GM21786 (cell line): ENCODE measurements around the gene DAZAP1.

ENCODE experiments used
- ATAC-seq: cut with Tn5 transposase; IDR thresholded peaks from one replicate; pipeline ENCODE4 v1.9.1; 2021; ENCODE audit not compliant: unreplicated experiment

DAZAP1 gene

DNA sequence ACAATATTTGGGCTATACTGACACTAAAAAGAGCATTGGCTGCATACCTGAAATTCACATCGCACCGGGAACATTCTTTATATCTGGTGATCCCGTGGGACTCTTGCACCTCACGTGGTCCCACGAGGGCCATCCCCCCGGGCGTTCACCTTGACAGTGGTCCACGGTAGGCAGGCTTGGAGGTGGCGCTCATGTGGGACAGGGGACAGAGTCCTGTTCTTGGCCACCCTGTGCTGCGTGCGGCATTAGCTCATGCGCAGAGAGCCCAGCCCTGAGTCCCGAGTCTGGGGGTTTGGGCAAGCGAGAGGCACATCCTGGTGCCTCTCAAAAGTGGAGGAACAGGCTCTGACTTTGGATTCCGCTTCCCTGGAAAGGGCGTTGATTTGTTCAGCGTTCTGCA lies 13.5 kb upstream of the DAZAP1 start:
- no peak for ATAC-seq

DNA sequence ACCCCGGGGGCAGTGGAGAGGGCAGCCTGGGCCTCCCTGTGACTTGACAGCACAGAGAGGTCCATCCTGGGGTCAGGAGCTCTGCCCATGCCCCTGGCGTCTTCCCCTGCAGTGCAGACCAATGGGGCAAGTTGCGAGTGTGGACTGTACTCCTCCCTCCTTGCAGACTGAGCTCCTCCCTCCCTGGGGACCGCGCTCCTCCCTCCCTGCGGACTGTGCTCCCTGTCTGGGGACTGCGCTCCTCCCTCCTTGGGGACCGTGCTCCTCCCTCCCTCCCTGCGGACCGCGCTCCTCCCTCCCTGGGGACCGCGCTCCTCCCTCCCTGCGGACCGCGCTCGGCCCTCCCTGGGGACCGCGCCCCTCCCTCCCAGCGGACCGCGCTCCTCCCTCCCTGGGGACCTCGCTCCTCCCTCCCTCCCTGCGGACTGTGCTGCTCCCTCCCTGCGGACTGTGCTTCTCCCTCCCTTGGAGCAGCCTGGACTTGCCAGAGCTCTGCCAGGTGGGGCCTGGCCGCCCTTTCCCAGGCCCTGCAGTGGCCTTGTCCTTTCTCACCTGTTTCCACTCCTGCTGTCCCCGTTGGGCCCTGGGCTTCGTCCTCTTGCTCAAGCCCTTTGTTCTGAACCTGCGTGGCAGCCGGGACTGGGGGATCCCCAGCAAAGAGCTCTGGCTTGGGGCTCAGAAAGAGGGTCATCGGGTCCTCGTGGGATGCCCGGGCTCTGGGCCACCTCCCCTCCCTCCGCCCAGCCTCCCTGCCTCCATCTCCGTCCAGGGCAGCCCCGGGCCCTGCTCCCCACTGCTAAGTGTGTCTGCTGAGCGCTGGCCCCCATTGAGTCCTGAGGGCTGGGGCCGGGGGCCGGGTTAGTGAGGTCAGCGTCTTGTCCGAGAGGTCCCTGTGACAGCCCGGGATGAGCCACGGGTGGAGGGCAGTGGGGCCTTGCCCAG lies 12.9 kb upstream of the DAZAP1 start:
- ATAC-seq: no peak

DNA sequence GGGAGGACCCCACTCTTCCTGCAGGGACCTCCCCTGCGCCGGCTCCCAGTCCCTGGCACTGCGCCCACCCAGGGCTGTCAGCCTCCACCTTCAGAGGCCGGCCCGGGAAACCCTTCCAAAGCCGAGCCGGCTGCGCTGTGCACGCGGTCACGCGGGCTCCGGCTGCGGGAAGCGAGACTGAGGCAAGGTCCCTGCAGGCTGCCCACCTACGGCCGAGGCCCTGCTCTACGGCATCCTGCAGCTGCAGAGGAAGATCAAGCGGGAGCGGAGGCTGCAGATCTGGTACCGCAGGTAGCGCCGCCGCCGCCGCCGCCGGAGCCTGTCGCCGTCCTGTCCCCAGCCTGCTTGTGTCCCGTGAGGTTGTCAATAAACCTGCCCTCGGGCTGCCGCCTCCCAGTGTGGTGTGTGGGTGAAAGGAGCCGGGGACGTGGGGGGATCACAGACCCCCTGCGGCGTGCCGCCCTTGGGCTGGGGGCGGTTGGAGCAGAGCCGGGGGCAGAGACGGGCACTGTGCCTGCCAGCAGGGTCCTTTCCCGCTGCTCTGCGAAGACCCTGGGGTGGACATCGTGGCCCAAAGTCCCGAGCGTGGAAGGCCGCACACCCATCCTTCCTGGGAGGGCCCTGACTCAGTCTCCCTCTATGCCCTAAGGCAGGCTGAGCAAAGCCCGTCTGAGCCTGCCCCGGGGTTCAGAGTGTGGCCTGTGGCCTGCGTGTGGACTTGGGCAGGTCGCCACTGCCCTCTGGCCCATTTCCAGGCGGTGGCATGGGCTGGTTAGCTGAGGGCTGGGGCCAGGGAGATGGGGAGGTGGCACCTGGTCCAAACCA lies 12.0 kb upstream of the DAZAP1 start:
- ATAC-seq: no peak

DNA sequence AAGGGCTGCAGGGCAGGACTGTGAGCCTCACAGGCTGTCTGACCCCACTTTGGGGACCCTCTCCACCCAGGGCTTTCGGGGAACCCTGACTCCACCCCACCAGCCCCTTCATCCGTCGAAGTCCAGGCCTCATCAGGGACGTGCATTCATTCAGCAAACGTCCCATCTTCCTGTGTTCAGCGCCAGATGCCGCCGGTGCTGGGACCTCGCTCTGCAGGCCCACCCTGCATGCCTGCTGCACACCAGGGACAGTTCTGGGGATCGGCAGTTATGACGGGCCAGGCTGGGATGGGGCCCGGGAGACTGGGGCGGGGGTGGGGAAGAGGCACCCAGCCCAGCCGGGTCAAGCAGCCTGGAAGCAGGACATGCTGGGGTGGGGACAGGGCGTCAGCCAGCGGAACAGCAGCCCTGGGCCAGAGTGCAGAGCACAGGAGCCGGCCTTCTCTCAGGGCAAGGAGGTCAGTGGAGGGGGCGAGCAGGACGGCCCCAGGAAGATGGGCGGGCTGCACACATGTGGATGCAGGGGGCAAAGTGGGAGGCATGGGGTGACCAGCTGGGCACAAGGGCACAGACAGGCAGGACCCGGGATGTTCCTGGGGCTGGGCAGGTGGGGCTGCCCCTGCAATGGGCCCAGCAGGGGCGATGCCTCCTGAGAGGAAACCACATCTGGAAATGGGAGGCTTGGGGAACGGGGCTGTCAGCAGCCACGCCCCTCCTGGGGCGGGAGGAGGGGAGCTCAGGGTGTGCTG lies 11.2 kb upstream of the DAZAP1 start:
- ATAC-seq: no peak

DNA sequence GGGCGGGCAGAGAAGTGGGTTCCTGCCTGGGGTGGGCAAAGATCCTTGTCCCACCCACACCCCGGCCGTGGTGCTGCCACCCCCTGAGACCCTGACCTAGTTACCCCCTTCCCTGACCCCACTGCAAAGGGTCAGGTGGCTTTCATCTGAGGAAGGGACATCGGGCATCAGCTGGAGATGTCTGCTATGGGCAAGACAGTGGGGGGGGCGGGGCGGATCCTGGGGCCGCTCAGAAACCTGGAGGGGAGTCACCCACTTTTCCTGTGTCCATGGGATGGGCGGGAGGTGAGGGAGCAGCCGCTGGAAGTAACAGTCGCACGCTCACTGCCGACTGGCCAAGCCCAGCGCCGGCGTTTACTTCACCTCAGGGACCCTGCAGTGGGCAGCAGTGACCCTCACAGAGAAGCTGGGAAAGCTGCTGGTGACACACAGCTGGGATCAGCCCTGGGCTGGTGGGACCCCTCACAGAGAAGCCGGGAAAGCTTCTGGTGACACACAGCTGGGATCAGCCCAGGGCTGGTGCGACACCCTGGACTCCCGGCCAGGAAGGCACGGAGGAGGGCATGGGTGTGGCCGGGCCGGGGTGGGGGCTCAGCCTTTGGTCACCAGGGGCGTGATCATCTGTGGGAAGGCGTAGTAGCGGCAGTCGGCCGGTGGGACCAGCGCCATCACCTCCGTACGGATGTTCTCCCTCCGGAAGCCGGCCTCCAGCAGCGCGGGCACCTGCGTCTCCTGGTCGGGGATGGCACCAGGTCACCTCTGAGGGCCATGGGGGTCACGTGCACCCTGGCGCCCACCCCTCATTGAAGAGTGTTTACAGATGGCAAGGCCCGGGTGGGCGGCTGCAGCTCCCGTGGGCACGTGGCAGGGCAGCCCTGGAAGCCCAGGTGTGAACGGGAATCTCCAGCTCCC lies 10.4 kb upstream of the DAZAP1 start:
- no peak for ATAC-seq

DNA sequence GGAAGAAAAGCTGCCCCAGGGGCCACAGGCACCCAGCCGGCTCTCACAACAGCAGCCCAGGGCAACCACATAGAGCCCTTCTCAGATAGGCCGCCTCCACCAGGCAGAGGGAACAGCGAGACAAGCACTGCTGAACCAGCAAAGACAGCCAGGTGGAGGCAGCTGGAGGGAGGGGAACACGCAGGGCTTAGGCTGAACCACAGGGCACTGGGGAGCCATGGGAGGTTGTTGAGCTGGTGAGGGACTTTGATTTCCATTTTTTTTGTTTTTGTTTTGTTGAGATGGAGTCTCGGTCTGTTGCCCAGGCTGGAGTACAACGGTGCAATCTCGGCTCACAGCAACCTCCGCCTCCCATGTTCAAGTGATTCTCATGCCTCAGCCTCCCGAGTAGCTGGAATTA lies 9.5 kb upstream of the DAZAP1 start:
- ATAC-seq: no peak

DNA sequence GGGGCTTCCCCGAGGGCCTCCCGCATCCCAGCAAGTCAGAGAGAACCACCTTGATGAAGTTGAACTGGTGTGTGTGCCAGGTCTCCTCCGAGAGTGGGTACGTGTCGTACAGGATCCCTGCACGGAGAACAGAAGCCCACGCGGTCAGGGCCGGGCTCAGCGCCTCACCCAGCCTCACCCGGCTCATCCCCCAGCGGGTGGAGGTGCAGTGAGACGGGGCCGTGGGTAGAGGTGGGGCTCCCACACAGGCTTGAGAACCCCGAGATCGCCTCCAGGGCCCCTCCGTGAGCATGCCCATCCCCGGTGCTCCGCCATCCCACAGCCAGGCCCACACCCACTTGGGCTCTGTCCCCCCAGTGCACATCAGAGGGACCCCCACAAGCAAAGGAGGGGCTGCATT lies 8.3 kb upstream of the DAZAP1 start:
- ATAC-seq: no peak

DNA sequence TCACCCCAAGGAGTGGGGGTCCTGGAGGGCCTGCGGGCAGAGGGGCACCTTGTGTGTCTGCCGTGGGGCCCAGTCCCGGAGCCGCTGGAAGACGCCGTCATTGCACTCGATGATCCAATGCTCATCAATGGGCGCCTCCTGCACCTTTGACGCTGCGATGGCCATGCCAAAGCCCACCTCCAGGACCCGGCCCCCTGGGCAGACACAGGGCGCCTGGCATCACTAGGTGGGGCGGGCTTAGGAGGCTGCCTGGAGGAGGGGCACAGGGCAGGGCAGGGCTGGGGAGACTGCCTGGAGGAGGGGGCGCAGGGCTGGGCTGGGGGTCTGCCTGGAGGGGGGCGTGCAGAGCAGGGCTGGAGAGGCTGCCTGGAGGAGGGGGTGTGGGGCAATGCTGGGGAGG lies 7.6 kb upstream of the DAZAP1 start:
- no peak for ATAC-seq

DNA sequence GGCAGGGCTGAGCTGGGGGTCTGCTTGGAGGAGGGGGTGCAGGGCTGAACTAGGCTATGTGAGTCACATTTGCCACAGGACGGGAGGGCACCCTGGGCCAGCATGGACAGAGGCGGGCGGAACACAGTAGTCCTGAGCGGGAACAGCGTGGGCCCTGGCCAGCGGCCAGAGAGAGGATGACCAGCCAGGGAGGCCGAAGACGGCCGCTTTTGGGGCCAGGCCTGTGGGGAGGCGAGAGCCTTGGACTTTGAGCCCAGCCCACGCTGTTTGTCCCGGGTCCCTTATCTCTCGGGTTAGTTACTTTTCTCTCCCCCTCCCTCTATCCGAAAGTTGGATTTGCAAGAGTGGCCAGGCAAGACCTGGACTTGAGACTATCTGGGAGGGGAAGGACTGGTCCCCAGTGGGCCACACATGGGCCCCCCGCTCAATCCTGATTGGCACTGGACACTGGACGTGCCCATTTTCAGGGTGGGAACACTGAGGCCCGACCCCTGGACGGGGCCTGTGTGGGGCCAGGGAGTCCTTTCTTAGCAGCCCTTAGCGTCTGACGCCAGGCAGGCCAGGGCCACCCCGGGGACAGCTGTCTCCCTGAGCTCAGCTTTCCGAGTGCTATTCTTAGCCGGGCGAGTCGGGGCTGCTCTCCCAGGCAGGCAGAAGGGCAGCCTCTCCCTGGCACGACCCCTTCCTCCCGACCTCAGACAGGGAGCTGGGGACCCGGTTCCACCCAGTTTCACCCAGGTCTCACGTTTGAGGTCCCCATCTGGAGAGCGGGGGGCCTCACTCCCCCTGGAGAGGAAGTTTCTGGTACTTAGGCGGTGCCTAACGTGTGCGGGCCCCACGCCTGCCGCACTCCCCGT lies 6.9 kb upstream of the DAZAP1 start:
- ATAC-seq: no peak

DNA sequence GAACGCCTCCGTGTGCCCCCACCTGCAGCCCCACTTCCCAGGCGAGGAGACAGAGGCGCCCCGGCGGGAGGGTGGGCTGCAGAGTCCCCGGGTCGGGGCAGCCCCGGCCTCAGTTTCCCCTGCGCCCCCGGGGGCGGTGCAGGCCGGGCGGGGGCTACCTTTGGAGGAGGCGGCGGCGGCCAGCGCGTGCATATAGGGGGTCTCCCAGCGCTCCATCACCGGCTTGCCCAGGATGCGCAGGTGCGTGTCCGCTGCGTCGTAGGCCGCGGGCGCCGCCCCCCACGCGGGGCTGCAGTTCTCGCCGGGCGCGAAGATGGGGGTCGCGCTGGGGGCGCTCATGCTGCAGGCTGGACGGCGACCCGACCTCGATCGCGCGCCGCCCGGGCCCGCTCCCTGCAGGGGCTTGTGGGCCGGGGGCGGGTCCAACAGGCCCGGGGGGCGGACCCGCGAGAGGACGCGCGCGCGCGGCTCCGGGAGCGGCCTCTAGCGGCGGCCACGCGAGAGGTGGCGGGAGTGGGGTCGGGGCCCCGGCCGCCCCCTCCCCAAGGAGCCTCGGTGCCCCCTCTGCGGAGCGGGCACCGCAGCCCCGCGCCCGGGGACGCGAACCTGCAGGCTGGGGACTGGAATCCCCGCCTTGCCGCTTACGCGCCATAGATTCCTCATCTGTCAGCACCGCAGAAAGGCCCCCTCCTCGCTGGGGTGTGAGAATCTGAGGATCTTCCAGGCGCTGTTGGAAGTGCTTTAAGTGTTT lies 6.1 kb upstream of the DAZAP1 start, which contains the start of gene GAMT:
GAMT (minus strand) TSS at position 405 of the 751 bp plus-strand sequence; CDS start at position 339, 66 bp downstream.
- no peak for ATAC-seq

DNA sequence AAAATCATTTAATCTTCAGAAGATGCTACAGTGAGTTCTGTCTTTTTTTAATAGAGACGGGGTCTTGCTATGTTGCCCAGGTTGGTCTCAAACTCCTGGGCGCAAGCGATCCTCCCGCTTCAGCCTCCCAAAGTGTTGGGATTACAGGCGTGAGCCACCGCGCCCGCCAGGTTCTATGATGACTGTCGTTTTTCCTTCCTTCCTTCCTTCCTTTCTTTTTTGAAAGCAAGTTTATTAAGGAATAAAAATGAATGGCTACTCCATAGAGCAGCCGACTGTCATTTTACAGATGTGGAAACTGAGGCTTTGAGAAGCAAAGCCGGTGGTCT lies 5.5 kb upstream of the DAZAP1 start:
- no peak for ATAC-seq

DNA sequence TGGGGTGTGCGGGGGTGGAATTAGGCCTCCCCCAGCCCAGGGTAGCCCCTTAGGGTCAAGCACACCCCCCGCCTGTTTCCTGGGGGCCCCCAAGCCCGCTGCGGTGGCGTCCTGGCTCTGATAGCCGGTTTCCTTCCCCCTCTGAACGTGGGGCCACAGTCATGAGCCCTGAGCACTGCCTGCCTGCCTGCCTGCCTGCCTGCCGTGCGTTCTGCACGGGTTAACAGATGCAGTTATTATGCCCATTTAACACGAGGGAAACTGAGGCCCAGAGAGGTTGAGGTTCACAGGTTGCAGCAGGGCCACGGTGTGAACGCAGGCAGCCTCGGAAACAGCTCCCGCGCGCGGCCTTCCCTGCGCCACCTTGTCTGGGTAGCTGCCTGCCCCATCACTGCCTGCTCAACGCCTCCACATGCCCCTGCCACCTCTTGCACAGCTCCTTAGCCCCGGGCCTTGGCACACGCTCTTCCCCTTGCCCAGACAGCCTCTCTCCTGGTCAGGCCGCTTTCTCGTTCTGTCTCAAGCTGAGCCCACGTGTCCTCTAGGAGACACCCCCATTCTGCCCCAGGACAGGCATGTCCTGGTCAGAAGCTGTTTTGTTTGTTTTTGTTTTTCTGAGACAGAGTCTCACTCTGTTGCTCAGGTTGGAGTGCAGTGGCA lies 4.8 kb upstream of the DAZAP1 start:
- ATAC-seq: no peak

DNA sequence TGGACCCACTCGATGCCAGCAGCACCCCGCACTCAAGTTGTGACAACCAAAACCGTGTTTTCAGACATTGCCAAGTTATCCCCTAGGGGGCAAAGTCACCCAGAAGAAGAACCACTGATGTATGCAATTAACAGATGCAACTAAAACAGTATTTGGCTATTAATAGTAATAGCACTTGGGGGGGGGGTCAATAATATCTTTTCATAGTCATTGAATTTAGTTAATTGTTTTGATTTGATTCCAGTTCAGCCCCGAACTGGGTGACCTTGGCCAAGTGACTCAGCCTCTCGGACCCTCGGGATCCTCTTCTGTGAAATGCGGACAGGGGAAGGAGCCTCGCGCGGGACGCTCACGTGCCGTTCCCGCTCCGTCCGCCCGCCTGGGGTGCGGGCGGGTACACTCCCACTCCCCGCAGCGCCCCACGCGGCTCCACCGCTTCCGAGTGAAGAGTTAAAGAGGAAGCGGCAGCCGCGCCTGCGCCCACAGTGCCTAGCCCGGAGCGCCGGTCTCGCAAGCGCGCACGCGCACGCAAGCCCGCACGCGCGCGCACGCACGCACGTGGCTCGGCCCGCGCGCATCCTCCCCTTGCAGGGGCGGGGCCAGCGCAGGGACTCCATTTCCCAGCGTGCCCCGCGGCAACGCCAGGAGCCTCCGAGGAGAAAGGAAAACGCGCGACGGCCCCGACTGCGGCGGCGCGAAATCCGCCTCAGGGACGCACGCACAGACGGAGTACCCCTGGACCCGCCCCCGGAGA lies 435 bp upstream of the DAZAP1 start:
- ATAC-seq: peak; percentile 71

DNA sequence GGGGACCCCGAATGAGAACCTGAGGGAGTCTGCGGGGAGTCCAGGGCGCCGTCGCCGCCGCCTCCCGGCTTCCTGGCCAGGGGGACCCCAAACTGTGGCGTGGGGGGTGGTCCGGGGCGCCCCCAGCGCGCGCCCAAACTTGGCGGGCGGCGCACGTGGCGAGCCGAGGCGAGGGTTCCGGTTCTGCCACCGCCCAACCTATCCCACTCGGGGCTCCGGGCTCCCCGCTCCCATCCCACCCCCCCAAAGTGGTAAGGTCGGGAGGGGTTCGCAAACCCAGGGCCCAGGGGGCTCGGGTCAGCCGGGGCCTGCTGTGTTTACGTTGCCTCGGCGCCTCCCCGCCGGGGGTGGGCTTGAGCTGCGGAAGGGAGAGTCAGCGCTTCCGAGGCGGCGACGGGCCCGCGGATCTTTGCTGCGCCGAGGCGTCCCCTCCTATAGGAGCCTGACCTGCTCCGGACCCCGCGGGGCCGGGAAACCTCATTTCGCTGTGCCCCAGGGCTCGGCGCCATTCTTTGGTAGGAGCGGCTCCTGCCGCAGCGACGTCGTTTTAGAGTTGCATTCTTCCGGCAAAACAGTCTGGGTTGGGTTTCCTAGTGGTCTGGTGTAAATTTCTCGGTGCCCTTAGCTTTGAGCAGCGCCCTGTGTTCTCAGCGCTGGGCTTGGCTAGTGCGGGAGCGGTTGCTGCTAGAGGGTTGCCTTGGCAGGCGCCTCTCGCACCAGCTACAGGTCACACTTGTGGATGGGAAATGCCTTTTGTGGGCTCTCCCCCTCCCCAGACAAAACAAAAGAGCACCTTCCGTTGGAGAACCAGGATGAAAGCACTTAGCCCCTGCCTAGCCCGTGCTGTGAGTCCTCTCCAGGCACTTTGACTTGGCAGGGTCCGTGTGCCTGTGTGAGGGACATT lies 1.2 kb downstream of the DAZAP1 start:
- ATAC-seq: no peak

DNA sequence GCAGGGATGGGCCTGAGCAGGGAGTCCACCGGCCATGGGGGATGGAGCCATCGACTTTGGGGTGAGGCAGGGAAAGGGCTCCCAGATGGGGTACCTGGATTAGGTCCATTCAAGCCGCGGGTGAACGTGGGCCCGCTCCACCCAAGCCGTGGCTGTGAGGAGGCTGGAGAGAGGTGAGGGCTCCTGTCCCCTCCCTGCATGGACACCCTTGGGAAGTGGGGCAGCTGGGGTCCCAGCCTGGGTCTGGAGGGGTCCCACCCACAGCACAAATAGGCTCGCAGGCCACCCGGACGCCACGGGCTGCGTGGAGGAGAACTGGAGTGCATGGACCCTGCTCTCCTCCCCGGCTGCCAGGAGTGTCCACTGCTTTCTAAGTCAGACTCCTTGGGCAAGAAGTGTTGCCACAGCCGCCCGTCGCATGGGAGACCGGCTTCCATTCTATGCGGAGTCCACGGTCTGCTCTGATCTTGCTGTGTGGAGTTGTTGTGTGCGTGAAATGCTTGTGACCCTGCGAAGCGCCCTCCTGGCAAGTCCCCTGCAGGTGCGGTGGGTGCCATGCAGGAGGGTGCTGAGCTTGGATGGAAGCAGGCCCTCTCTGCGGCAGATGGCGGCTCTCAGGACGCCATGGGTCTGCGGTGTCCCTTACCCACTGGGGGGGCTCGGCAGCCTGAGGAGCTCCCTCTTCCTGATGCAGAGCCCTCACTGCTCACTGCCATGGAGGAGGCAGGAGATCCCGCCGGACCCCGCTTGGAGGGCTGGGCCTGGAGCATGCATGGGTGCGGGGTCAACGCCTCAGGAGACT lies 2.0 kb downstream of the DAZAP1 start:
- no peak for ATAC-seq
